Measurements from ENCODE around the gene HEYL. TPM values are rescaled to one million over a fixed set of nuclear protein-coding genes. Genes with fewer than 3 reads are reported as not detected.

The HEYL gene
- total RNA-seq, 2 donors from 2014 or later, result 2.6 to 51.9 TPM

DNA sequence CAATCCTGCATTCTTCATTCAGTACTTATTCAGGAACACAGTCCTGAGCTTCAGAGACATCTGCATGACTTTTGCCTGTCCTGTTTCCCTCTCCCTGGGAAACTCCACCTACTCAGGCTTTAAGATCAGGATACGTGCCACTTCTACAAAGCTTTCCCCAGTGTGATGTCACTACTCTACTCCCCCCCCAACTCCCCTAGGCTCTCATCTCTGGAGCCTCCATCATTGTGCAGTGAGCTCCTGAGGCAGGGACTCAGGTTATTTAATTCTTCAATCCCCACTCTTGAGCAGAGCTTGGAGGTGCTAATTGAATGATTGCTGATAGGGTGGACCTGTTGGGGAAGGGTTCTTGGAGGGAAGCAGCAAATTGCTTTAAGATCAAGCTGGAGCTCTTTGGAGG is 31.2 kb upstream of the HEYL start:
- no peaks in the 10 kb centered on the region for H3K27me3 ChIP-seq (replicated peaks; ENCODE audit: insufficient read depth)
- no peak overlapping the region for H3K27ac ChIP-seq
- peaks cover 4% of the 10 kb centered on the region for H3K4me1 ChIP-seq (replicated peaks)
- intact Hi-C loops (cut with DNase I), result no loop called here
- TF ChIP-seq POLR2A (IDR thresholded peaks at IDR 0.05) (no peak), CTCF (IDR thresholded peaks at IDR 0.05) (no peak), POLR2AphosphoS5 (IDR thresholded peaks at IDR 0.05) (no peak)
- WGBS, result 72% methylated on average over 1 of the region's 1 CpG
- H3K4me3 ChIP-seq, result no peak overlapping the region
- no peaks in the 10 kb centered on the region for H3K36me3 ChIP-seq
- DNase-seq (ENCODE audit: low spot score), result no peak
- H3K9me3 ChIP-seq, result no peaks in the 10 kb centered on the region

GRCh38 chr1:39668894-39669293 is 29.5 kb upstream of the HEYL start:
- Histone ChIP-seq H3K27ac (no peak overlapping the region), H3K4me3 (no peak overlapping the region), H3K4me1 (replicated peaks) (peaks cover 4% of the 10 kb centered on the region), H3K9me3 (no peaks in the 10 kb centered on the region), H3K27me3 (replicated peaks; ENCODE audit: insufficient read depth) (no peaks in the 10 kb centered on the region), H3K36me3 (no peaks in the 10 kb centered on the region)
- DNase-seq (ENCODE audit: low spot score), result no peak
- intact Hi-C loops (cut with DNase I), result no loop called here
- TF ChIP-seq POLR2A (IDR thresholded peaks at IDR 0.05), result no peak
- no peak for TF ChIP-seq POLR2AphosphoS5 (IDR thresholded peaks at IDR 0.05)
- TF ChIP-seq CTCF (IDR thresholded peaks at IDR 0.05), result no peak
- WGBS, result 92% methylated on average over 3 of the region's 3 CpGs

DNA sequence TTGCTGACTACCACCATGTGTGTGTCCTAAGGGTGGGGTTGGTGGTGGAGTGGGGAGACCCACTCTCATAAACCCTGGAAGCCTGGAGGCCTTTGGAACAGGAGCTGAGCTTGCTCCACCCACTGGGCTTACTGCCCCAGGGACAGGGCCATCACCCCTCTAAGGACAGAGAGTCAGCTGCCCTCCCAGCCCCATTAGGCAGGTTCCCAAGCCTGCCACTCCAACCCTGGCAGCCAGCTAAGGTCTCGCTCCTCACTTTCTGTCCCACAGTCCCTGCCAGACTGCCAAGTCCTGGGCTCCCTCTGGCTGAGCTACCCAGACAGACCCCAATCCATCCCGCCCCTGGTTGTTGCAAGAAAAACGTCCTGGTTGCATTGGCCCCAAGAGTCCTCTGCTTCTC is 28.7 kb upstream of the HEYL start:
- Histone ChIP-seq H3K27ac (no peak overlapping the region), H3K27me3 (replicated peaks; ENCODE audit: insufficient read depth) (no peaks in the 10 kb centered on the region), H3K9me3 (no peaks in the 10 kb centered on the region), H3K4me3 (no peak overlapping the region), H3K4me1 (replicated peaks) (peaks cover 4% of the 10 kb centered on the region), H3K36me3 (no peaks in the 10 kb centered on the region)
- DNase-seq (ENCODE audit: low spot score), result no peak
- 95% methylated on average over 3 of the region's 3 CpGs for WGBS
- TF ChIP-seq POLR2AphosphoS5 (IDR thresholded peaks at IDR 0.05) (no peak), CTCF (IDR thresholded peaks at IDR 0.05) (no peak), POLR2A (IDR thresholded peaks at IDR 0.05) (no peak)
- intact Hi-C loops (cut with DNase I), result no loop called here

DNA sequence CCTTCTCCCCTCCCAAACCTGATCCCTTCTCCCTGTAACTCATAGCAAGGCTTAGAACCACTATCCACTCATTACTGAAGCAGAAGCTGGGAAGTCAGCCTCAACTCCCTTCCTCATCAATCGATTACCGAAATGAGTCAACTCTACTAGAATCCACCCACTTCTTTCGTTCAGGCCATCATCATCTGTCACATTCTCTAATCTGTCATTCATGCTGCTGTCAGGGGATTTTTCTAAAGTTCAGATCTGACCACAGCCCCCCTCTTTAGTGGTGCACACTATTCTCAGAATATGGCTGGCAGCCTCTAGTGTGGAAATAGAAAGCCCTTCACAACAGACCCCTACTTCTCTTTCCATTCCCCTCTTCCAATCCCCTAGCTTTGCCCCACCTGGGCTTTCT is 27.3 kb upstream of the HEYL start:
- no peaks in the 10 kb centered on the region for H3K9me3 ChIP-seq
- TF ChIP-seq POLR2A (IDR thresholded peaks at IDR 0.05), result no peak
- TF ChIP-seq CTCF (IDR thresholded peaks at IDR 0.05), result no peak
- TF ChIP-seq POLR2AphosphoS5 (IDR thresholded peaks at IDR 0.05), result no peak
- H3K36me3 ChIP-seq, result no peaks in the 10 kb centered on the region
- DNase-seq (ENCODE audit: low spot score), result no peak
- H3K27me3 ChIP-seq (replicated peaks; ENCODE audit: insufficient read depth), result no peaks in the 10 kb centered on the region
- no peak overlapping the region for H3K4me3 ChIP-seq
- H3K27ac ChIP-seq, result no peak overlapping the region
- intact Hi-C loops (cut with DNase I), result no loop called here
- WGBS, result 84% methylated on average over 3 of the region's 3 CpGs
- H3K4me1 ChIP-seq (replicated peaks), result peaks cover 4% of the 10 kb centered on the region

DNA sequence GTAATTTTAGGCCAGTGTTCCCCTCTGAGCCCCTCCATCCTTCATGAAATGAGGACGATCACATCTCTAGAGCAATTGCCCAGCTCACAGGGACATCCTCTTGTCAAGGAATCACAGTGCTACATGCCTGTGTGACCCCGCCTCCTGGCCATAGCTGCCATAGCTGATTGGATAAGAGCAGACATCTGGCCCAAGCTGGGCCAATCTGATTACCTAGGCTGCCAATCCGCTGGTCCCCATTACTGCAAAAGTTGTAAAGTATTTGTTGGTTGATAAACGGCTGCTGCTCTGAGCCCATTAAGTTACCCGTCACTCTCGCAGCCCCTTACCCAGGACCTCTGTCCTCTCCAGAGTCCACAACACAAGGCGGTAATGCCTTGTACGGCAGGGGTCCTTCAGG is 24.1 kb upstream of the HEYL start:
- no peak overlapping the region for H3K27ac ChIP-seq
- no peaks in the 10 kb centered on the region for H3K36me3 ChIP-seq
- intact Hi-C loops (cut with DNase I), result no loop called here
- TF ChIP-seq POLR2AphosphoS5 (IDR thresholded peaks at IDR 0.05) (no peak), POLR2A (IDR thresholded peaks at IDR 0.05) (no peak), CTCF (IDR thresholded peaks at IDR 0.05) (no peak)
- no peaks in the 10 kb centered on the region for H3K4me1 ChIP-seq (replicated peaks)
- H3K27me3 ChIP-seq (replicated peaks; ENCODE audit: insufficient read depth), result no peaks in the 10 kb centered on the region
- no peak for DNase-seq (ENCODE audit: low spot score)
- no peaks in the 10 kb centered on the region for H3K9me3 ChIP-seq
- no peak overlapping the region for H3K4me3 ChIP-seq
- WGBS, result 85% methylated on average over 8 of the region's 8 CpGs
